ENCODE results near the gene VAV3. TPM values are rescaled to one million over a fixed set of nuclear protein-coding genes. Genes with fewer than 3 reads are reported as not detected.

VAV3 gene
- total and polyA plus RNA-seq, 9 of the 15 experiments (the other 6 are each of a cell fraction or from before 2014, with no cell fraction given): not detected

- no peak for TF ChIP-seq NFYB (IDR thresholded peaks at IDR 0.05; ENCODE audit: extremely low read depth, insufficient read length)
- no peak for TF ChIP-seq MTF1 (CRISPR knock-in tag; IDR thresholded peaks at IDR 0.05; ENCODE audit: borderline replicate concordance)
- no peak for TF ChIP-seq ZNF23 (CRISPR knock-in tag; IDR thresholded peaks at IDR 0.05)
- TF ChIP-seq ZBTB7A (IDR thresholded peaks at IDR 0.05; ENCODE audit: borderline replicate concordance, control insufficient read depth, low read depth, low read length): no peak
Measured at GRCh38 chr1:107863342-107863741, 101.6 kb downstream of the VAV3 start (continued).

GRCh38 chr1:107862064-107862463 is 102.9 kb downstream of the VAV3 start:
- Histone ChIP-seq H3K9me3 (replicated peaks; ENCODE audit: control insufficient read depth, insufficient read depth, low read depth, low read length) (no peaks in the 10 kb centered on the region), H3K4me1 (replicated peaks in 1 of 2; ENCODE audit: control insufficient read depth in 2 of 2, insufficient read depth in 2 of 2, low read length in 2 of 2) (no peaks in the 10 kb centered on the region), H3K36me3 (ENCODE audit: control insufficient read depth, insufficient read depth, low read length) (no peaks in the 10 kb centered on the region), H3K9ac (ENCODE audit: insufficient read depth in 1 of 2, low read depth in 2 of 2, low read length in 2 of 2) (no peak overlapping the region), H3K27ac (ENCODE audit: extremely low read depth, low read depth, low read length) (no peak overlapping the region), H3K27me3 (ENCODE audit: control insufficient read depth in 2 of 2, insufficient read depth in 2 of 2, low read length in 2 of 2) (no peaks in the 10 kb centered on the region), H3K9me1 (ENCODE audit: control insufficient read depth, insufficient read depth, low read length) (no peaks in the 10 kb centered on the region), H4K20me1 (replicated peaks; ENCODE audit: control insufficient read depth, insufficient read depth, low read length) (no peaks in the 10 kb centered on the region), H3K4me3 (no peak overlapping the region), H3K79me2 (ENCODE audit: control insufficient read depth, insufficient read depth, low read length) (no peaks in the 10 kb centered on the region), H2AFZ (ENCODE audit: low read depth, low read length) (no peak overlapping the region), H3K4me2 (ENCODE audit: insufficient read depth, low read length) (no peak overlapping the region)
- WGBS (ENCODE audit: insufficient coverage, low coverage, missing lambda C conversion rate): 5% methylated on average over 2 of the region's 2 CpGs
- FAIRE-seq: no peak
- no peak for DNase-seq (ENCODE audit: extremely low read depth in 1 of 4, low spot score in 3 of 4)
- ATAC-seq: no peak
- intact Hi-C loops (cut with micrococcal nuclease) (no loop called here), in situ Hi-C loops (cut with MboI) (no loop called here)
- CTCF ChIA-PET (ENCODE audit: low intra/inter-chr PET ratio): no interaction called here
- POLR2A ChIA-PET: no interaction called here
- no TSS peak for BruUV-seq (replicated peaks)
- TF ChIP-seq, protein P1, sequence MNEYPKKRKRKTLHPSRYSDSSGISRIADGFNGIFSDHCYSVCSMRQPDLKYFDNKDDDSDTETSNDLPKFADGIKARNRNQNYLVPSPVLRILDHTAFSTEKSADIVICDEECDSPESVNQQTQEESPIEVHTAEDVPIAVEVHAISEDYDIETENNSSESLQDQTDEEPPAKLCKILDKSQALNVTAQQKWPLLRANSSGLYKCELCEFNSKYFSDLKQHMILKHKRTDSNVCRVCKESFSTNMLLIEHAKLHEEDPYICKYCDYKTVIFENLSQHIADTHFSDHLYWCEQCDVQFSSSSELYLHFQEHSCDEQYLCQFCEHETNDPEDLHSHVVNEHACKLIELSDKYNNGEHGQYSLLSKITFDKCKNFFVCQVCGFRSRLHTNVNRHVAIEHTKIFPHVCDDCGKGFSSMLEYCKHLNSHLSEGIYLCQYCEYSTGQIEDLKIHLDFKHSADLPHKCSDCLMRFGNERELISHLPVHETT (CRISPR knock-in tag; conservative IDR thresholded peaks at IDR 0.05 in 1 of 2, IDR thresholded peaks at IDR 0.05 in 1 of 2): no peak
- TF ChIP-seq OTX1 (CRISPR knock-in tag; IDR thresholded peaks at IDR 0.05) (no peak), BACH1 (tag; IDR thresholded peaks at IDR 0.05) (no peak), ZNF785 (CRISPR knock-in tag; IDR thresholded peaks at IDR 0.05) (no peak), ZNF592 (IDR thresholded peaks at IDR 0.05) (no peak), HDAC3 (IDR thresholded peaks at IDR 0.05; ENCODE audit: borderline replicate concordance, partially characterized antibody) (no peak), RBM34 (IDR thresholded peaks at IDR 0.05; ENCODE audit: borderline replicate concordance, insufficient read depth, low read length) (no peak), ZNF780A (CRISPR knock-in tag; IDR thresholded peaks at IDR 0.05) (no peak), ZNF41 (CRISPR knock-in tag; conservative IDR thresholded peaks at IDR 0.05) (no peak), MED1 (CRISPR knock-in tag; IDR thresholded peaks at IDR 0.05; ENCODE audit: borderline replicate concordance) (no peak), RBM22 (IDR thresholded peaks at IDR 0.05; ENCODE audit: low read depth, low read length, poor library complexity, severe bottlenecking) (no peak), NCOA4 (IDR thresholded peaks at IDR 0.05; ENCODE audit: partially characterized antibody) (no peak)
